Stimulated activated effector memory CD8-positive, alpha-beta T cell treated with anti-CD3 and anti-CD28 coated beads, Interleukin-12 subunit alpha, Interleukin-12 subunit beta, amount 100 ng/mL, for 72 hours (primary cell): Measurements from ENCODE around the gene MRPL28.
"Not testable (repeated sequence)": the region's sequence is repeated elsewhere in the genome, so short reads cannot be mapped to it uniquely, and the experiment has no call there.

Experiments used
- ATAC-seq: fragments of 150-1000 bp; cut with Tn5 transposase; 2 replicates; pipeline ENCODE4 v1.10.0; 2021
- DNase-seq, 2 donors: peaks; one replicate each; pipeline ENCODE4 v3.0.0; 2021 to 2022; ENCODE audit warnings: low spot score in 2 of 2
- H3K27ac Mint-ChIP-seq: one replicate; pipeline ENCODE4 v1.8.0; 2022; ENCODE audit warnings: mild to moderate bottlenecking, mixed read lengths
- H3K36me3 Mint-ChIP-seq: one replicate; pipeline ENCODE4 v1.8.0; 2022; ENCODE audit warnings: mild to moderate bottlenecking, mixed read lengths
- H3K4me1 Mint-ChIP-seq: one replicate; pipeline ENCODE4 v1.8.0; 2022; ENCODE audit warnings: mixed read lengths
- H3K4me3 Mint-ChIP-seq: one replicate; pipeline ENCODE4 v1.8.0; 2022; ENCODE audit warnings: mild to moderate bottlenecking, mixed read lengths
- H3K9me3 Mint-ChIP-seq: one replicate; pipeline ENCODE4 v1.8.0; 2022; ENCODE audit warnings: mixed read lengths

MRPL28 gene

DNA sequence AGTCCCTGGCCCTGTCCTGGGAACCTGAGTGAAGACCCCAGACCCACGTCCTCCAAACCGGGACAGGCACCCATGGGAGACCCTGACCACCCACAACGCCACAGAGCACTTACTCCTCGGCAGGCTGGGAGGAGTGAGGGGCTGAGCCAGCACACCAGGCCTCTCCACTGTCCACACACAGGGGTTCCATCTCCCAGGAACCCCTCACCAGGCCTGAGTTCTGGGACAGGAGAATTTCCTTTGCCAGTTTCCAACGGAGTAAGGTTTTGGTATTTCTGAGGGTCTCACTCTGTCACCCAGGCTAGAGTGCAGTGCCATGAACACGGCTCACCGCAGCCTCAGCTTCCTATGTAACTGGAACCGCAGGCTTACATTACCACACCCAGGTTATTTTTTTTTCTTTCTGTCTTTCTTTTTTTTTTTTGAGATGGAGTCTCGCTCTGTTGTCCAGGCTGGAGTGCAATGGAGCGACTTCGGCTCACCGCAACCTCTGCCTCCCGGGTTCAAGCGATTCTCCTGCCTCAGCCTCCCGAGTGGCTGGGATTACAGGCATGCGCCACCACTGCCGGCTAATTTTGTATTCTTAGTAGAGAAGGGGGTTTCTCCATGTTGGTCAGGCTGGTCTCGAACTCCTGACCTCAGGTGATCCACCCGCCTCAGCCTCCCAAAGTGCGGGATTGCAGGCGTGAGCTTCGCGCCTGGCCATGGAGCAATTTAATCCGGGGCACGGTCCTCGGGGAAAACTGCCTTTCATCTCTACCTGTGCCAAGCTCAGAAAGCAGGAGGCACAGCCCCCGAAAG lies 9.8 kb upstream of the MRPL28 start:
- Mint-ChIP-seq H3K4me3 (peak overlapping the region; percentile 60), H3K36me3 (peaks cover 2% of the 10 kb centered on the region), H3K9me3 (no peaks in the 10 kb centered on the region), H3K27ac (peak overlapping the region; percentile 82), H3K4me1 (peaks cover 18% of the 10 kb centered on the region)
- DNase-seq, result no peak
- no peak for ATAC-seq

DNA sequence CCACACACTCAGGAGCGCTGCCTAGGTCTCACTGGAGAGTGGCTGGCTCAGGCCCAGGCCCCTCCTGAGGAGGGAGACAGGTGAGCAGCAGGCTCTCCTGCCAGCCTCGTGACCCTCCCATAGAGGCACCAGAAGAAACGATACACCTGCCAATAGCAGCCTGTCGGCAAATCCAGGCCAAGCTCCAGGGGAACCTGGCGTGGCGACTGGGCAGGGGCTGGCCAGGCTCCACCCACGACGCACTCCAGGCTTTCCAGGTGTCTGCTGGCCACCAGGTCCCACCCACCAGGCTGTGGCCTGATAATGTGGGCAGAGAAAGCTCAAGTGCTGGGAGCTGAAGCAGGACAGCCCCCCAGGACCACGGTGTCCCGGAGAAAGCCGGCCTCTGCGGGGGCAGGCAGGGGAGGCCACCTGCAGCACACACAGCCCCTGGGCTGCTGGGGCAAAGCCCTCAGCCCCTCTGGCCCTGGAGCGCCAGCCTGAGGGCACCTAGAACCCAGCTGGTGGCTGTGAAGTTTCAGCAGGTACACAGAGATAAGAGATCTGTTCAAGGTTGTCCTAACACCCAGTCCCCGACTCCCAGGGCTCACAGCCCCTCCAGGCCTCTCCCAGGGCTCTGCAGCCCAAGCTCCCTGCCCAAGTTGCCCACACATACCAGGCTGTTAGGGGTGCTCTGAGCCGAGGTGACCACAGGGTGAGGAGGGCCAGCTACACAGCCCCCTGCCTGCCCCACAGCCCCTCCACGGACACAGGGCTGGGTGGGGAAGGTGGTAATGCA lies 9.0 kb upstream of the MRPL28 start:
- peaks cover 6% of the 10 kb centered on the region for H3K36me3 Mint-ChIP-seq
- H3K27ac Mint-ChIP-seq, result peak overlapping the region; percentile 82
- ATAC-seq (no peak), DNase-seq (no peak)
- H3K9me3 Mint-ChIP-seq, result no peaks in the 10 kb centered on the region
- peaks cover 18% of the 10 kb centered on the region for H3K4me1 Mint-ChIP-seq
- peak overlapping the region; percentile 60 for H3K4me3 Mint-ChIP-seq

DNA sequence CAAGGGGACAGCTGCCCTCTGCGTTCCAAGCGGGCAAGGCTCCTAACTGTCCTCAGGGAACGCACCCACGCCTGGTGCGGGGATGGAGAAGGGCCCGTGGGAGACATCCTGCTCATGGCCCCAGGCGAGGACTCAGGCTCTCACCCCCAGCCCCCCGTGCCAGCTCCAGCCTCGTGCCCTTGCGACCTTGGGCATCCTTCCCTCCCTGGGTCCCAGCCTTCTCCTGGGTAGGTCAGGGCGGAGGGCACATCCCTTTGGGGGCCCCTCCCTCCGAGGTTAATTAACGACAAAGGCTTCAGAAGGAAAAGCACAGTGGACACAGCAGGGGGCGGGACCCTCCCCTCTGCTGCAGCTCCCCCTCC lies 8.5 kb upstream of the MRPL28 start:
- H3K36me3 Mint-ChIP-seq, result peaks cover 6% of the 10 kb centered on the region
- ATAC-seq (no peak), DNase-seq (no peak)
- H3K4me1 Mint-ChIP-seq, result peaks cover 18% of the 10 kb centered on the region
- H3K27ac Mint-ChIP-seq, result peak overlapping the region; percentile 32
- H3K4me3 Mint-ChIP-seq, result no peak overlapping the region
- no peaks in the 10 kb centered on the region for H3K9me3 Mint-ChIP-seq

DNA sequence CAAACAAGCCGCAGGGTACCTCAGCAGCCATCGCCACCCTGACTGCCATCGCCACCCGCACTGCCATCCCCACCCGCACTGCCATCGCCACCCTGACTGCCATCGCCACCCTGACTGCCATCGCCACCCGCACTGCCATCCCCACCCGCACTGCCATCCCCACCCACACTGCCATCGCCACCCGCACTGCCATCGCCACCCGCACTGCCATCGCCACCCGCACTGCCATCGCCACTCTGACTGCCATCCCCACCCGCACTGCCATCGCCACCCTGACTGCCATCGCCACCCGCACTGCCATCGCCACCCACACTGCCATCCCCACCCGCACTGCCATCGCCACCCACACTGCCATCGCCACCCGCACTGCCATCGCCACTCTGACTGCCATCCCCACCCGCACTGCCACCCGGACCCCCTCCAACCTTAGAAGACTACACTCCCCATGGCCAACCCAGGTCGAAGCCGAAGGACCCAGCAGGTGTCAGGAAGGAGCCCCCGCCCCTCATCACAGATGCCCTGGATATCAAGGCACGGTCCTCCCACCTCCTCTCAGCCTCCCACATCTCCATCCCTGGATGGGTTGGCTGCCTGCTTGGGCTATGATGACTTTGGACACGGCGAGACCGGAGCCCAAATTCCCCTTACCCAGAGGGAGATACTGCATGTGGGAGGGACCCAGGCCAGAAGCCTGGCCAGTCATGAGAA lies 7.9 kb upstream of the MRPL28 start:
- Mint-ChIP-seq H3K4me1 (peaks cover 14% of the 10 kb centered on the region), H3K27ac (peak overlapping the region; percentile 32)
- ATAC-seq, H3K36me3 Mint-ChIP-seq, H3K9me3 Mint-ChIP-seq, H3K4me3 Mint-ChIP-seq, DNase-seq: not testable (repeated sequence)

DNA sequence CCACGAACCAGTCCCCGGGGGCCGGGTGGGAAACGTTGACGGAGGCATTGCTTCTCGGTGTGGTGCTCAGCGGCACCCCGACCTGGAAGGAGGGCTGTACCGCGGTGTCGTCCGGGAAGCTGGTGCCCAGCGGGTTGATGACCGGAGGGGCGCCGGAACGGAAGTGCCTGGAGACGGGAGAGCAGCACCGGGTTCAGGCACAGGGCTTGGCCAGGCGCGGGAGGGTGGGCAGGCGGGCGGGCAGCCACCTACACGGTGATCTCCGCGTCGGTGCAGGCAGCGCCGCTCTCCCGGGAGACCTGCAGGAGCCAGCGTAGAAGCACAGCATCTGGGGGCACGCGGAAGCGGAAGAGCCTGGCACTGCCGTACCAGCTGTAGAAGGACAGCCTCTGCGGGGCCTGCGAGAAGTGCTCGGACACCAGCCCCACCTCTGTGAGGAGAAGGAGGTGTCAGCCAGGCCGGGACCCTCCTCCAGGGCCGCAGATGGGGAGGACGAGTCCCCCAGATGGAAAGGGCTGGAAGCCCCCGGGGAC lies 7.1 kb upstream of the MRPL28 start:
- DNase-seq (no peak), ATAC-seq (no peak)
- no peaks in the 10 kb centered on the region for H3K9me3 Mint-ChIP-seq
- H3K27ac Mint-ChIP-seq, result no peak overlapping the region
- H3K36me3 Mint-ChIP-seq, result peaks cover 6% of the 10 kb centered on the region
- peaks cover 7% of the 10 kb centered on the region for H3K4me1 Mint-ChIP-seq
- H3K4me3 Mint-ChIP-seq, result no peak overlapping the region

DNA sequence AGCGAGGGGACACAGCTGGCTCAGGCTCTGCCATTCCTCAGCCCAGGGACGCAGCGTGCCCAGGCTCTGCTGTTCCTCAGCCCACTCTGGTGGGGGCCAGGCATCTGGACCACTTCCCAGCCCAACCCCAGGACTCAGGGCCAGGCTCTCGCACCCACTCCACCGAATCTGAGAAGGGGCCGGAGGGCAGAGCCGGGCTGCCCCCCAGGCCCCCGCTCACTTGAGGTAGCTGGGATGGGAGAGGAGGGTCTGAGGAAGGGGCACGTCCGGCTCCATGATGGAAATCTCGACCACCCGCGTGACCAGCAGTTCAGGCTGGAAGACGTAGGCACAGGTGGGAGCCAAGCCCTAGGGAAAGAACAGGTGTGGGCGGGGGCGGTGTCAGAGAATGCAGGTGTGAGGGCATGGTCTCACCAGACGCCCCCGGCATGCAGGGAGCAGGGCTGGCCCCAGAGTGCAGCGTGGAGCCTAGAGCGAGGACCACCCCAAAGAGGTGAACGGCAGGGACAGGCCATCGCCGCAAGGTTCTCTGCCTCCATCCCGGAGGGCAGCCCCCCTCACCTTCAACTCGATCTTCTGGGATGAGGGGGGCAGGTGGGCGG lies 6.6 kb upstream of the MRPL28 start:
- no peaks in the 10 kb centered on the region for H3K9me3 Mint-ChIP-seq
- peaks cover 6% of the 10 kb centered on the region for H3K36me3 Mint-ChIP-seq
- H3K4me3 Mint-ChIP-seq, result no peak overlapping the region
- ATAC-seq (no peak), DNase-seq (no peak)
- peaks cover 10% of the 10 kb centered on the region for H3K4me1 Mint-ChIP-seq
- no peak overlapping the region for H3K27ac Mint-ChIP-seq

DNA sequence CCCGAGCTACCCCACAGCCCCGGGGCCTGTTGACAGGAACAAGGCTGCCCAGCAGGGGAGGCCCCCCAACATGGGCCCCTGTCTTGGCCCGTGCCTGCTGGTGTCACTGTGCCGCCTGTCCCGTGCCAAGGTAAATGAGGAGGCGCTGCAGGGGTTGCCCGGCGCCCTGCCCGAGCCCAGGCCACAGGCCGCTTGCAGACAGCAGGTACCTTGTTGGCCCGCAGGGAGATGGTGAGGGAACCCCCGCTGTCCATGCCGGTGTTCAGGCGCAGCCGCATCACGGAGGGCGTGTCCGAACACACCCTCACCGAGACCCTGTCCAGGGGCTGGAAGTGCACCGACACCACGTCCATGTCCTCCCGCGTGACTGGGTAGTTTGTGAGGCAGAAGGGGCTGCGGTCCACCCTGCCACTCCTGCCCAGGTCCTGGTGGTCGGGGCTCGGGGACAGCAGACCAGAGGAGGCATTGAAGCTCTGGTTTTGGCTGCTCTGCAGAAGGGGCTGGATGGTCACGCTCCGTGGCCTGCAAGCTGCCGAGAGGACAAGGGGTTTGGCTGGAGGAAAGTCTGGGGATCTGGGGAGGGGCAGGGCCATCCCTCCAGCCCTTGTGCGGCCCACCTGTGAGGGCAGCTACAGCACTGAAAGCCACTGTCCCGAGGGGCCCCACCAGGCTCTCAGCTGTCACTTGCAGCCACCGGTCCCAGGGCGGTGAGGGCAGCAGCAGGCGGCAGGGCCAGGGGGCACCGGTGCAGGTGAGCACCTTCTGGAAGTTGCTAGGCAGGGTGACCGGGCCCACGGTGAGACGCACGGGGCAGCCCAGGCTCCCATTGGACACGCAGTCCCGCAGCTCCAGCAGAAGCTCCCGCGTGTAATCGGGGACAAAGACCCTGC lies 5.8 kb upstream of the MRPL28 start:
- peaks cover 6% of the 10 kb centered on the region for H3K36me3 Mint-ChIP-seq
- no peaks in the 10 kb centered on the region for H3K9me3 Mint-ChIP-seq
- H3K4me1 Mint-ChIP-seq, result peaks cover 13% of the 10 kb centered on the region
- H3K27ac Mint-ChIP-seq, result no peak overlapping the region
- no peak overlapping the region for H3K4me3 Mint-ChIP-seq
- DNase-seq (no peak), ATAC-seq (no peak)

DNA sequence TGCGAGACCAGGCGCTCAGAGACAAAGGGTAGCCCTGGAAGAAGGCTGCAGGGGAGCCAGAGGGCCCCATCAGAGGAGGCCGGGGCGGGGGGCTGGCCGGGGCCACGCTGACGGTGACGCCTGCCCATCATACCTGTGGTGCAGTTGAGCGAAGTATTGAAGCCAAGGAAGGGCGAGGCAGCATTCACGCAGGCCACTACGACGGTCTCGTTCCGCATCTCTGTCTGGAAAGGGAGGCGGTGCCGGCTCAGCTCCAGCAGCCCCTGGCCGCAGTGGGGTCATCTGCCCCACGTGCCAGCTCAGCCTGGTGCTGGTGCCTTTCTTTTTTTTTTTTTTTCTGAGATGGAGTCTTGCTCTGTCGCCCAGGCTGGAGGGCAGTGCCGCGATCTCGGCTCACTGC lies 4.9 kb upstream of the MRPL28 start:
- no peak overlapping the region for H3K27ac Mint-ChIP-seq
- H3K9me3 Mint-ChIP-seq, result no peaks in the 10 kb centered on the region
- no peak for ATAC-seq
- peaks cover 17% of the 10 kb centered on the region for H3K4me1 Mint-ChIP-seq
- no peak for DNase-seq
- H3K4me3 Mint-ChIP-seq, result no peak overlapping the region
- peaks cover 11% of the 10 kb centered on the region for H3K36me3 Mint-ChIP-seq

DNA sequence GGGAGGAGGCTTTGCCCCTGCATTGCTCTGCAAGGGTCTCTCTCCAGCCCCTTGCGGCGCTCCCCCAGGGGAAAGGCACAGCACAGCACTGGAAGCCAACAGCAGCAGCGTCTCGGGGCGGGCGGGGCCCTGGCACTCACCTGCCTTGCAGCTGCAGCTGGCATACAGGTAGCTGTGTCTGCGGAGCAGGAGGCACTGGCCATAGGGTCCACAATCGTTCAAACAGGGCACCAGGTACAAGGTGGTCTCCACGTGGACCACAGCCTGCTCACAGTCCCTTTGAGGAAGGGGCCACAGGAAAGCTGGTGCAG lies 4.2 kb upstream of the MRPL28 start:
- Mint-ChIP-seq H3K4me3 (no peak overlapping the region), H3K9me3 (no peaks in the 10 kb centered on the region)
- DNase-seq, result no peak

DNA sequence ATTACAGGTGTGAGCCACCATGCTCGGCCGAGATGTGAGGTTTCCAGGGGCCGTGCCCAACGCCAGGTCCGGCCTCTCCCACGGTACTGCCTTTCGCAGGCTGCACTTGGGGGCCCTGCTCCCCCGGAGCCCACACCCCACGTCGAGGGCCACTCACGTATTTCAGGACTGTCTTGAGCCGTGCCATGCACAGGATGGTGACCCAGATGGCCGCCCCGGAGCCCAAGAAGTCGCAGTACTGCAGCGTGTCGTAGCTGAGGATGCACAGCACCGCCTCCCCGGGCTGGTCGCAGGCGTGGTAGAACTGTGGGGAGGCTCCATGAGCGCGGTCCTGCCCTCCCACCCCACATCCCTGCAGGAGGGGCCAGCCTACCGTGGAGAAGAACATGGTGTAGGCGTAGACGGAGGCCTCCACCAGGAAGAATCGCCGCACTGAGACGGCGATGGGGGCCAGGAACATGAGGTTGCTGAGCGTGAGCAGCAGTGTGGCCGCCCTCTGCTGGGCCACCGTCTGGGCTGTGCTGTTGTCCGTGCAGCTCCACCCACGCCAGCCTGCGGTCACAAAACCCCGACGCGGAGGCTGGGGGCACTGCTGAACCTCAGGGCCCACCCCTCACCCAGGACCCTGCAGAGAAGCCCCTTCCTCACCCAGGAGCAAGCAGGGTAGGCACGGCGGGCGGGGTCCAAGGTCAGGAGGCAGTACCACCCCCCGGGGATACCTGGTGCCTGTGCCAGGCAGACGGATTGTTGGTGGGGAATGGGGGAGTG lies 3.7 kb upstream of the MRPL28 start:
- Mint-ChIP-seq H3K27ac (no peak overlapping the region), H3K9me3 (no peaks in the 10 kb centered on the region), H3K4me3 (no peak overlapping the region), H3K36me3 (peaks cover 18% of the 10 kb centered on the region), H3K4me1 (peaks cover 22% of the 10 kb centered on the region)
- DNase-seq (no peak), ATAC-seq (no peak)

More for the DNA sequence above, 4.2 kb upstream of the MRPL28 start:
- no peak overlapping the region for H3K27ac Mint-ChIP-seq
- H3K36me3 Mint-ChIP-seq, result peaks cover 14% of the 10 kb centered on the region
- peaks cover 19% of the 10 kb centered on the region for H3K4me1 Mint-ChIP-seq
- no peak for ATAC-seq

DNA sequence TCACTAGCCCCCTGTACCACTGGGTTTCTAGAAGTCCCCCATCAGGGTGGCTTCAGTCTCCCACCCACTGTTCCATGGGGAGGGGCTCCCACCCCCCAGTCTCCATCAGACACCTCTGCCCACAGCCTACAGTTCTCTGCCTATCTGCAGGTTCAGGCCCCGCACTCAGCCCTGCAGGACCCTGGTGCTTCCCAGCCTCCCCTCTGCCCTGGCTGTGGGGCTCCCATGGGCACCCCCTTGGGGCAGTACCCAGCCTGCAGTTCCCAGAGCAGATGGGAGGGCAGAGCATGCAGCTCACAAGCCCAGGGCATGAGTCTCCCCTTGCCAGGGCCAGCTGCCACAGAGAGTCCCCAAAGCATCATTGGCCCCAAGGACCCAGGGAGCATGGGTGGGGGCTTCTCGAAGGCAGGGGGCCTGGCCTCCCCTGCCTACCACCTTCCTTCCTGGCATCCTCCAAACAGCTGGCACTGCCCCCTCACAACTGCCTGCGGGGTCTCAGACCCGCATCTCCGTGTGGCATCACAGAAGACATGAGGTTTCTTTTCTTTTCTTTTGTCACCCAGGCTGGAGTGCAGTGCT lies 2.8 kb upstream of the MRPL28 start:
- Mint-ChIP-seq H3K36me3 (peaks cover 22% of the 10 kb centered on the region), H3K9me3 (no peaks in the 10 kb centered on the region), H3K4me1 (peaks cover 22% of the 10 kb centered on the region), H3K27ac (no peak overlapping the region), H3K4me3 (no peak overlapping the region)
- ATAC-seq (no peak), DNase-seq (no peak)

DNA sequence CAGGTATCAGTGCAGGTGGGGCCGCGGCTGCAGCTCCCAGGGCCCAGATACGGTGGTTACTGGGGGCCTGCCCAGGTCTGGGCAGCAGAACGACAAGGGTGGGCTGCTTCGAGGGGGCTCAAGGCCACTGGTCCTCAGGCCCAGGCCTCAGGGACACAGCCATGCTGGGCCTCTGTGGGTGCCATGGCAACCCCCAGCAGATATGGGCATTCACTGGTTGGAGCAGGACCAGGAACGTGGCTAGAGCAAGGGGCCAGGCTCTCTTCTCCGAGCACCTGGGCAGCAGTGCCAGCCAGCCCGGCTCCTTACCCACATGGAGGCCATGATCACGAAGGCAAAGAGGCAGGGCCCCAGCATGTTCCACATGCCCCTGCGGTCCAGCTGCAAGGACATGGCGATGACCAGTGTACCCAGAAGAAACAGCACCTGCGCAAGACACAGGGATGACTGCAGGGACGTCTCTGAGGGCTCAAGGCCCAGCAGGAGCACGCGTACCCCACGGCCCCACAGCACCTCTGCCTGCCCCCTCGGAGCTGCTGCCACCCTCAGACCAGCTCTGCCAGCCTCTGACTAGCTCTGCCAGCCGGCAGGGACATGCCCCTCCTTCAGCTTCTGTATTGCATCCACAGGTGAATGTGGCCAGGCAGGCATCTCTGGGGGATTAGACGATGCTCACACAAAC lies 2.1 kb upstream of the MRPL28 start:
- Mint-ChIP-seq H3K27ac (no peak overlapping the region), H3K4me1 (peaks cover 22% of the 10 kb centered on the region), H3K4me3 (no peak overlapping the region), H3K36me3 (peaks cover 22% of the 10 kb centered on the region), H3K9me3 (no peaks in the 10 kb centered on the region)
- no peak for ATAC-seq
- no peak for DNase-seq
